HG03378 (cell line): ENCODE results near the gene ADAMTS12.

Source experiments
- ATAC-seq: cut with Tn5 transposase; IDR thresholded peaks from one replicate; pipeline ENCODE4 v1.9.1; 2021; ENCODE audit warnings: mild to moderate bottlenecking, moderate library complexity; ENCODE audit not compliant: unreplicated experiment

Gene ADAMTS12

DNA sequence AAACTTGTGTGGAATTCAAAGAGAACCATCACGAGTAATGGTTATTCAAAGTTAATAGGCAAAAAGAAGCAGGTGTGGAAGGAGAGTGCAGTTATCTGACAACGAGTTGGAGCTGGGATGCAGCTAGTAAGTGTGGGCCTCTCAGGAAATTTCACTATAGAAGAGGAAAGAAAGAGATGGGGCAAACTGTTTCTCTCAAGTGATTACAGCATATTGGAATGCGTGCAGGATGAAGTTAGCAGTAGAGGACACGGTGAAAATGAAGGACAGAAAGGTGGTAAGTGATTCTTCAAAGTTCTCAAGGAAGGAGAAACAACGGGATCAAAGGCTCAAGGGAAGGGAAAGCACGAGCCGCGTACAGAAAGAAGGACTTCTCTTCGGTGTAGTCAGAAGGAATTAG is 84.0 kb downstream of the ADAMTS12 start:
- ATAC-seq = no peak

DNA sequence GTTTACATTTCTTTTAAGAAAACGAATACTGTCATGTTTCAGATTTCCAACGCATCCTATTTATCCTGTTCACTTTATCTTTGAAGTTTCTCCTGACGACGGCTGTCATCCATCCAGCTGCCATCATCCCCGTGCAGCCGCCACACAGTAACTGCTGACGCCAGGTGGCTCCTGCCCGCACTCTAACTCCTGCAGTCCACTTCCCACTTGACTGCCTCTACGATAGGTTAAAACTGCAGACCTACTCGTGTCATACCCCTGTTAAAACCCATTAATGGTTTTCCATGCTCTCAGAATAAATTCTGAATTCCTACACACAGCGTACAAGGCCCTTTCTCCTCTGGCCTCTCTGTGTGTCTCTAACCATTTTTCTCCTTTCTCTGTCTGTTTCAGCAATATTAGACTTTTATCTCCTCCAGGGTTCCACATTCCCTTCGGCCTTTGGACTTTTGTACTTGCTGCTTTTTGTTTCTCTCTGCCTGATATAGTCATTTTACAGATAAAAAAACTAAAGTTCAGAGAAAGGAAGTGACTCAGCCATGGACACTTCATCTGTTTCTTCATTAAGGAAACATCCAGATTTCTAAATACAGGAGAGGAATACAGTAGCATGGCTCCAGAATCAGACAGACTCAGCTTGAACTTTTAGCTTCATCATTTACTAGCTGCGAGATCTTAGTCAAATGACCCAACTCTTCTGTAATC is 84.9 kb downstream of the ADAMTS12 start:
- ATAC-seq = no peak

DNA sequence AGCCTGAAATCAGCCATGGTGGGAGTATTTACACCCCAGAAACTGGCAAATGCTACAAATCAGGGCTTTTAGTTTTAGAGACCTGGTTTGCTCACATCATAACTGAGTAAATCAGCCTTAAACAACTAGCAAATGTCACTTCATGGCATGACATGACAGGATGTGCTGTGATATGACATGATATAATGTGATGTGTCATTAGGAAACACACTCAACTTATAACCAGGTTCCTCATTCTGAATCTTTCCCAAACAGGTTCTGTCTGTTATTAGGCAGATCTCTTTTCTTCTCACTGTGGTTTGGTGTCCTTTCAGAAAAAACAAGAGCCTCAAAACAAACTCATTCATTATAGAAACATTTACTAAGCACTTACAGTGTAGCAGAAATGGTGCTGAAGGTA is 90.5 kb downstream of the ADAMTS12 start:
- ATAC-seq = no peak

DNA sequence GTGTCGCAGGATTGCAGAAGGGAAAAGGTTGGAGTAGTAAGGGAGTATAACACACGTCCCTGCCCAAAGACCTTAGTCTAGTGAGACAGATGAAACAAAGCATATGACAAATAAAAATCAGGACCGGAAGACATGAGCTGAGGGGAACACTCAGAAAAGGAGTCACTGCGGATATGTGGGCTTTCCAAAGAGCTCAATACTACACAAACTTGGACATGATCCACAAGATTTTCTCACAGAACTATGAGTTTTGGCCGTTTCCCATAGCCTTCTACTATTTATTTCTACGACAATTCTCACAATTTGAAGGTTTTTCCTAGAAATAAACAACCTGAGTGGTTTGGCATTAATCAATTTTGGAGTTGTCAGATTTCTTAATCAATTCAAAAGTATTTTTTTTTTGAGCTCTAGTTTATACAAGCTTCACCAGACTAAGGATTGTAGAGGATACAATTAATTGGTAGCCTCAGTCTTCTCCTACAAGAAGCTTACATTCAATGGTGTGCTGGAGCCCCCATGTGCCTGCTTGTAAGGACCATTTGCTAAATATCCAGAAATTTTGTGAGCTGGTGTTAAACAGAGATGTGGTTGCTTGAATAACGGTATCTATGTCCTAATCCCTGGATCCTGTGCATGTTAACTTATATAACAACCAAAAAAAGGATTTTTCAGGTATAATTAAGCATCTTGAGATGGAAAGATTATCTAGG is 91.4 kb downstream of the ADAMTS12 start:
- no peak for ATAC-seq

DNA sequence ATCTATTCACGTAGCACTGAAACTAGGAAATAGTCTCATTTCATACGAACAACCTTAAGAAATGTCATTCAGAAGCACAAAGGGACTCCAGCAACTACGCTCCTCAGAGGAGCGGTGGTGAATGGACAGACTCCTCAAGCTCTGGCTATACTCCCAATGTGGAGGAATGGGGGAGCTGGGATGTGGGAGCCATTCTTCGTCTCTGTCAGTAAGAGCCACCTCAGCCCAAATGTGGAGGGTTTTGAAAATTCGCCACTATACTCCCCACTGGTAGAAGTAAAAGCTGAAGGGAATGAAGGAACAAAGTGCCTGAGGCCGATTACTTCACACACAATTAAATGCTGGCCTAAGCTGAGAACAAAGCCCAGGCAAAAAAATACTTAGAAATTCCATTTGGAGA is 96.3 kb downstream of the ADAMTS12 start:
- no peak for ATAC-seq

DNA sequence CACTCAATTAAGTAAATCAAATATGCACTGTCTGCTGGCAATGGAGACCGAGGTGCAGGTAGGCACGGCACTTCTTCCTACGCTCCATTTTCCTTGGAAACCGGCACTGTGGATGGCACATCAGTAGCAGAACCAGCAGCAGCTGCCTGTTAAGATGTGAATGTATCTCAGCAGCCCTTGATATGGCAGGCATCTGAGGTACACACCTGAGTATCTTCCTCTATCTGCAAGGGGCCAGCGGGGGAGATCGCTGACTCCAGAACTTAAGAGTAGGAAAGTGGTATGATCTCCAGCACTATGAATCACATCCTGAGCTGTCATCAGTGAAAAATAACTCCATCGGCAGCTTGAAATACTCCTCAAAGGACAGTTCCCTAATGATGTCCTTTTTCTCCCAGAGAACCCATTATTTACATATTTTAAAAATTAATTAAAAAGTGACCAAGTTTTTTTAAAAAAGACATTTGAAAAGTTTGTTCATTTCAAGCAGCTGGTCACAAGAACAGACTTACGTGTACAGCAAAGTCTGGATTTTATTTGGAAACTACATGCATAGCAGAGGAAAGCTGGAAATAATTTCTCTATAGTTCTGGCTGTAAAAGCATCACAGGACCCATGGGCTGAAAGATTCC is 97.1 kb downstream of the ADAMTS12 start:
- no peak for ATAC-seq

DNA sequence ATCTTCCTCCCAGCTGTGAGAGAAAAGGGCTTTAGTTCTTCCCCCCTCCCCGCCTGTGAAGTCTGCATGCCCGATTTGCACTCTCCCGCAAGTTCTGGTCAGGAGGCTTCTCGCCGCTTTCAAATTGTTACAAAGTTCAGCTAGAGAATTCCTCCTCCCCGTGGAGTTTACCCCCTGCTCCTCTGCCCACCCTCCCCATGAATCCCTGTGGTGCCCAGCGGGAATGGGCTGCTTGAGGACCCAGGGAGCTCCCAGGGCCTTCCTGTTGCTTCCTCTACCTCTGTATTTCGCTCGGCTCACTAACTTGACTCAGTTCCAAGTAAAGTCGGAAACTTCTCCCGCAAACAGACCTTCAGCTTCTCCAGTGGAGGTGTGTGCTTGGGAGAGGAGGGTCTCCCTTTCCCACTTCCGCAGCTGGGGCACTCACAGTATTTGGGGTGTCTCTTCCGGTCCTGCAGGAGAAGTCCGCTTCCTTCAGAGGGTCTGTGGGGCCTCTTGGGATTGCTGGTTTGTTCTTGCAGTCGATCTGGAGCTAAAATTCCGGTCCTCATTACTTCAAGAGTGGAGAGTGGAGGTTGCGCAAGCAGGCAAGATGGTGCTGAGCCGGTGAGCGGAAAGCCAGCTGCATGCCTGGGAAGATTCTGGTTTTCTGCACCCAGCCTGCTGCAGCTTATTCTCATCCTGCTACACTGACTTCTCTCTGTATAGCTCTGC is 97.8 kb downstream of the ADAMTS12 start:
- ATAC-seq = no peak

DNA sequence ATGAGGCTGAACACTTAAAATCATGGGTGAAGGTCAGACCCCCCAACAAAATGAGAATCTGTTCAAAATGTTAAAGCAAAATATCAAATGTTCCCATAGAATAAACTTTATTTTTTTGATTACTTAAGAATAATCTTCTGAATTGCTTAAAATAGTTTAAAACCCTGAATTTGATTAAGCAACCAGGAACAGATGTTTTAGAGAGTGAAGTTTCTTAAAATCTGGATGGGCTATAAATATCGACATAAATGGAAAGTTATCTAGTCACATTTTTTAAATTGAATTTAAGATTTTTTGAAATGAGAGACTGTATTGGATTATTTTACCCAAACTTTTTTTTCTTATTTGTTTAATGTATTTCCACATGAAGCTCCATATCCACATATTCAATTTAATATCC is 98.5 kb downstream of the ADAMTS12 start:
- ATAC-seq = no peak

DNA sequence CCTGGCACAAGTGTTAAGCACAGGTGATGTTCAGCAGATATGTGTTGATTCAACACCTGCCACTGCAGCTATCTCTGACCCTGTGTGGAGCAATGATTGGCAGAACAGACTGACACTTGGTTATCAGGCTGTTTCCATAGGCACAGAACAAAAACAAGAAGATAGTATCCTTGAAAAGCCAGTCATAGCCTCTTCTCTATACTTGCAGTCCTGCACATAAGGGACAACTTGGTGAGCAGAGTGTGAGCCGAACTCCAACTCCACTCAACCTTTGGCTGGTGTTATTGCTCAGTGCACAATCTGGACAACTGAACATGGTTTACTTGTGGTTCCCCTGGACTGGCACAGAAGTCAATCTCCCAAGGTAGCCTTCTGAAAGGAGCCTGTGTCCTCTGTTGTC is 99.2 kb downstream of the ADAMTS12 start:
- ATAC-seq = no peak

DNA sequence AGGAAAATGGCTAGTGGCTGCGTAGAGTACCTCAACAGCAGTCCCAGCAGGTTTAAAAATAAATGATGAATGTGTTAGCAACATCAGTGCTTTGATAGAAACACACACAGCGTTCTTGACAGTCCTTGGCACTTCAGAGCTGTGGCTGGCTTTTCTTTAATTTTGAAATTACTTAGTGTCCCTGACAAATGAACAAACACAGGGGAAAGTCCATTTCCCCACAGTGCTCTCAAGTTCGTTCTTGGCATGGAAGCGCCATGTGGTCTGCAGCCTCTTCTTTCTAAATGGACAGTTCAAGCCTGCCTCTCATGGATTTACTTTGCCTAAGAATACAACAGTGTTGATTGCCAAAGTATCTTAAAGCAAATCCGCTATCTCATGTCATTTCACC is 102.2 kb downstream of the ADAMTS12 start:
- ATAC-seq = no peak

DNA sequence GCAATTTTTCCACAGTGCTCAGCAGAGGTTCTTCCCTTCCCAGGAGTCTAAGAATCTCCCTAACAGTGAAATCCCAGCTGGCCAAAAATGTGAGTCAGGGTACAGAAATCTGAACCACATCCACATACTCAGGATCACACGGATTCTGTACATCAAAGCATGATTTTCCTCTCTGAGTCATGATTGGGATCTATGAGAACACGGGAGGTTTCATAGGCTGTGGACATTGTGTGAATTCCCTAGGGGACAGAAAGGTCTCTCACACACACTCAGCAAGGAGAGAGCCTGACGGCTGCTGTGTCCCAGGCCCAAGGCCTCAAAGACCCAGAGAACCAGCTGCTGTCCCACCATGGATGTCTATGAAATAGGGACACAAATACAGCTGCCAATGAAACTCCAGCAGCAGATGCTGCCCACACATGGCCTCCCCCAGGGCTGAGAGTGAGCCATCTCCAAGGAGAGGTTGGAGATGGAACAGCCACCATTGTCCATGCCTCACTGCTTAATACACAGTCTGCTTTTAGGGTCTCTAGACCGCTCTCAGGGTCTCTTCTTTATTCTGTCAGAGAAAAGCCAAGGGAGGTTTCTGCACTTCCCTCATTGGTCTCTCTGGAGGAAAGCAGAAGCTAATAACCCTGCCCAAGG is 102.7 kb downstream of the ADAMTS12 start:
- ATAC-seq = no peak

DNA sequence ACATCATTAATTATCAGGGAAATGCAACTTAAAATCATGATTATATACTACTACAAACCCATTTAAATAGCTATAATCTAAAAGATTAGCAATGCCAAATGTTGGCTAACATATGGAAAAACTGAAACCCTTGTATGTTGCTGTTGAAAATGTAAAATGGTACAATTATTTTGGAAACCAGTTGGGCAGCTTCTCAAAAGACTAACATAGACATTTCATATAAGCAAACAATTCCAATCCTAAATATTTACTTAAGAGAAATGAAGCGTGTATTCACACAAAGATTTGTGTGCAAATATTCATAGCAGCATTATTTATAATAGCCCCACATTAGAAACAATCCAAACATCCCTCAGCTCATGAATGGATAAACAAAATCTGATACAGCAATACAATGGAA is 106.2 kb downstream of the ADAMTS12 start:
- ATAC-seq = no peak

DNA sequence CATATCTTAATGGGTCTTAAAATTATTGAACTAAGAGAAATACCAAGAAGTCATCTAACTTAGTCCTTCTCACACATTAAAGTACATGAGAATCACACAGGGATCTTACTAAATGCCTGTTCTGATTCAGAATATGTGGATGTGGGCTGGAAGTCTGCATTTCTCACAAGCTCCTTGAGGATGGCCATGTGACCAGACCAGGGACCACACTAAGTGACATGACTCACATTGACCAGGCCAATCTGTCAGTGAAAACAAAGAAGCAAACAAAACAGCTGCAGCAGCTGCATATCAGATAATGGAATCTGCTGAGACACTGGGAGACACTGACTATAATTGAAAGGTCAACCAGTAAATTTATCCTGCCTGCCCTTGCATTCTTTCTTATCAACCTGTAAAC is 110.5 kb downstream of the ADAMTS12 start:
- peak; percentile 41 for ATAC-seq

DNA sequence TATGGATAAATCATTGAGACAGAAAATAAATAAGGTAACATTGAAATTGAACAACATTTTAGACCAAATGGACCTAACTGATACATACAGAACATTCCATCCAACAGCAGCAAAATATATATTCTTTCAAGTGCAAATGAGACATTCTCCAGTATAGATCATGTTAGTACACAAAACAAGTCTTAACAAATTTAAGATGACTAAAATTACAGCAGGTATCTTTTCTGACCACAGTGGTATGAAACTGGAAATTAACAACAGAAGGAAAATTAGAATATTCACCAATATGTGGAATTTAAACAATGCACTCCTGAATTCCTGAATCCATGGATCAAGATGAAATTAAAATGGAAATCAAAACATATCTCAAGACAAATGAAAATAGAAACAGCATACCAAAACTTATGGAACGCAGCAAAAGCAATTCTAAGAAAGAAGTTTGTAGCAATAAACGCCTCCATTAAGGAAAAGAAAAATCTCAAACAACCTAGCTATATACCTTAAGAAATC is 115.6 kb downstream of the ADAMTS12 start:
- ATAC-seq = no peak

DNA sequence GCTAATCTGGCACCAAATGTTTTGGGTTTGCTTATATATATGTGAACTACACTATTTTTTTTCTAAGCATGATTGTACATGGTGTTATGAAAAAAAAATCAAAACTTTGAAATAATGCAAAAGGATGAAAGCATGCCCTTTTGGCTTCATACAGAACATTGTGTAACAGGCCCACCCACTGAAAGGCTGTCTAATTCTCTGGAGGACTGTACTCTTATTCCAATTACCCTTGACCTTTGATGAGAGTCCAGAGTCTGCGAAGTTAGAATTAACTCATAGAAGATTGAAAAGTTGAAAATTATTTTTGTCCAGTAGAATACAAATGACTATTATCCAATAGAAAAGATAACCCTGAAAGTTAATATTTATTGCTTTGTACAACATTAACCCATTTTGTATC is 117.4 kb downstream of the ADAMTS12 start:
- ATAC-seq = no peak

DNA sequence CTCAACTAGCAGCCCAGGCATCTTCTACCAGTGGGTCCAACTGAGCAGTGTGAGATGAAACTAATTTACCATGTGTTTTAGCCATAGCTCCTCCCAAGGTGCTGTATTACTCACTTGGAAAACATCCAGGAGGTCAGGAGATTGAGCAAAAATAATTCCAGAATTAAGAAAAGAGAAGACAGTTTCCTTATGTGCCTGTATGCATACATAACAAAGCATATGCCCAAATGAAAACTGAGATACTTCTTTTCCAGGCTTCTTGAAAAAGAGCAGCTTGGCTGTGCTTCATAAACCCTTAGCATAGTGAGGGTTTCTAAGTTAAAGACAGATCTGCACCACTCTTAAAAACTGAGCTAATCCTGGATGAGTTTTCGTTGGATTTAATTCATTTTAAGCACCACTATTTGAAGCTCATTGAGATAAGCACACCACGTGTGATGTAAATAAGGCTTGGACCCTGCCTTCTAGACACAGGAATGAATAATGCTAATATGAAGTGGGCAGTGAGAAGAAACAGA is 119.4 kb downstream of the ADAMTS12 start:
- ATAC-seq = no peak

DNA sequence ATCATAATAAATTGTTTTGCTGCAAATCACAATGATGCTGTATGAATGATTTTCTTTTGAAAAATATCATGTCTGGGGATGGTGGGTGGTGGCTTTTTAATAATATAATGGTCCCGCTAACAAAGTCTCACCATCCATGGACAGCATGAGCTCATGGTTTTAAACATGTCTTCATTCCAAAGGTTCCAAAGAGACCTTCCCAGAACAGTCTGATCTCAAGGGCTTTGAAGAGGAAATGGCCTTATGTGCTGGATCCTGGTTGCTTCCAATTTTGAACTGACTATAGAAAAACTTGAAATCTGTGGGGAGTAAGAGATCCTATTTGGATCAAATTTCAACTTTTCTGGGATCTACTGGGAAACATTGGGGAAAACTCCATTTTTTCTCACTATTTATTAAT is 121.8 kb downstream of the ADAMTS12 start:
- no peak for ATAC-seq

DNA sequence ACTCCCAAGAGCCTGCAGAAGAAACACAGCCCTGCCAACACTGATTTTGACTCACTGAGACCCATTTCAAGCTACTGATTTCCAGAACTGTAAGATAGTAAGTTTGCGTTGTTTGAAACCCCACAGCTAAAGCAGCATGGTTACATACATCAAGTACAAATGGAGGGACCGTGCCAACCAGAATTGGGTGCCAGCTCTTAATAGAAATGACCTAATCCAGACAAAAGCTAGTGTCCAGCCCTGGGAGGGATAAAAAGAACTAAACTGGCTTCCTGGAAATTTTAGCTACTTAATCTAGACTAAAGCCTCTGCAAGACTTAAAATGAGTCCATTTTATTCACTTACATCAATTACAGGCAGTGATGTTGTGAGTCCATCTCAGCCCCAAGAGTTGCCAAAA is 122.6 kb downstream of the ADAMTS12 start:
- no peak for ATAC-seq

DNA sequence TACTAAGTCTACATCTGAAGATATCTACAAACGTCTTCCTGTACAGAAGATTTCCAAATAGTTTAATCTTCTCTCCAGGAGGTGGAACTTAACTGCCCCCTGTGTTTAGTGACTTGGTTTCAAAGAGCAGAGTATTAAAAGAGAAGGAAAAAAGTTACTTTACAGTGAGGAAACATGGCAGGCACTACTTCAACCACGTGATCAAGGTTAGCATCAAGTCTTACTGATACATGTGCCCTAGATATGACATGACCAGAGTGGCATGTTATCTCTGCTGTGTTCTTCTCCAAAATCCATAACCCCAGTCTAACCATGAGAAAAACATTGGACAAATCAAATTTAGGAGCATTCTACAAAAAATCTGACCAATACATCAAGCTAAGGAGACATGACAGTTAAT is 125.8 kb downstream of the ADAMTS12 start:
- no peak for ATAC-seq

DNA sequence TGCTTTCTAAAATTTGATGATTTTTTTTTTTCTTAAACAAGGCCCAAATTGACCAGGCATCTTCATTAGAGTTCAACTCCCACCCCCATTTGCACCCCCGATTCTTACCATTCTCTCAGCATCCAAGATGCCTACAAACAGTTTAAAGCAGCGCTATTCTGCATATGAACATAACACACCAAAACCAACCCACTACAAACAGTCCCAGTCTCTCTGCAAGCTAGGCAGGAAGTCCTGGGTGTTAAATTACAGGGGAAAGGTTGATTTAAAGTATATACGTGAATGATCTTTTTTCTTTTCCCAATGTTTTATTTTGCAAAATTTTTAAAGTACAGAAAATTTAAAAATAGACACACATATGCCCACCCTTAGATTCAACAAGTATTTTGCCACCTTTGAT is 127.0 kb downstream of the ADAMTS12 start:
- no peak for ATAC-seq

DNA sequence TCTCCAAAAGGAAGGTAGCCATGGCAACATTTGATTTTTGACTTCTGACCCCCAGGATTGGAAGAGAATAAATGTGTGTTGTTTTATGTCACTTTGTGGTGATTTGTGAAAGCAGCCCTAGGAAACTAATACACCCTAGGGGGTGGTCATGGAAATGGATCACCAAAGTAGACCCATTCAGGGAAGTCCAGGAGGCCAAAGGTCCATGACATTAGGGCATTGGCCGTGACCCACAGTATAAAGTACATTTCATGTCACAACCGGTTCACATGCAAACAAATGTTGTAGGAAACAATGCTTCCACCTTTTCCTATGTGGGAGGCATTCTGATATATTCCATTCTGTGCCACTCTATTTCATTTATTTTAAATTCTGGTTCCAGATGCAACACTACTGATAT is 128.4 kb downstream of the ADAMTS12 start:
- no peak for ATAC-seq
